CD4-positive, CD25-positive, alpha-beta regulatory T cell (primary cell): ENCODE data around the gene LRRFIP2. TPM values are rescaled to one million over a fixed set of nuclear protein-coding genes. Genes with fewer than 3 reads are reported as not detected.
"Not testable (repeated sequence)": the region's sequence is repeated elsewhere in the genome, so short reads cannot be mapped to it uniquely, and the experiment has no call there.

Source experiments
- ATAC-seq, 2 donors: fragments of 150-1000 bp; cut with Tn5 transposase; one replicate each; pipeline ENCODE4 v1.10.0; 2021; ENCODE audit warnings: low read depth in 2 of 2, moderate number of reproducible peaks in 2 of 2, moderate library complexity in 1 of 2
- DNase-seq, 3 donors: peaks; one replicate each; pipeline versions ENCODE4 v3.0.0 to v3.0.0-alpha.2; 2012 to 2022; ENCODE audit warnings: mixed read lengths in 1 of 3
- H3K27ac ChIP-seq: one replicate; pipeline ENCODE4 v1.7.0; 2013; ENCODE audit warnings: mild to moderate bottlenecking, low read length; ENCODE audit not compliant: insufficient read depth, poor library complexity, severe bottlenecking
- H3K27me3 ChIP-seq: one replicate; pipeline ENCODE4 v1.7.0; 2013; ENCODE audit warnings: low read length; ENCODE audit not compliant: control insufficient read depth, insufficient read depth
- H3K36me3 ChIP-seq: one replicate; pipeline ENCODE4 v1.7.0; 2013; ENCODE audit warnings: mild to moderate bottlenecking, low read length, moderate library complexity; ENCODE audit not compliant: control insufficient read depth, insufficient read depth
- H3K4me1 ChIP-seq: 2 replicates; pipeline ENCODE4 v1.7.0; 2013; ENCODE audit warnings: mild to moderate bottlenecking, low read length; ENCODE audit not compliant: insufficient read depth, control insufficient read depth, poor library complexity, severe bottlenecking
- H3K4me3 ChIP-seq: one replicate; pipeline ENCODE4 v1.7.0; 2013; ENCODE audit warnings: low read depth, mild to moderate bottlenecking, low read length, moderate library complexity
- H3K9me3 ChIP-seq, 2 experiments: 1 replicate in 1 of 2; 2 replicates in 1 of 2; pipeline ENCODE4 v1.7.0; 2013; ENCODE audit warnings: low read length in 2 of 2, mild to moderate bottlenecking in 1 of 2, moderate library complexity in 1 of 2; ENCODE audit not compliant: control insufficient read depth in 2 of 2
- H3K27ac Mint-ChIP-seq, 3 donors: one replicate each; pipeline ENCODE4 v1.8.0; 2020 to 2022; ENCODE audit warnings: mild to moderate bottlenecking in 3 of 3, mixed read lengths in 3 of 3, moderate library complexity in 2 of 3
- H3K27me3 Mint-ChIP-seq: one replicate; pipeline ENCODE4 v1.8.0; 2022; ENCODE audit warnings: mild to moderate bottlenecking, mixed read lengths
- H3K36me3 Mint-ChIP-seq: one replicate; pipeline ENCODE4 v1.8.0; 2020; ENCODE audit warnings: mixed read lengths
- H3K4me1 Mint-ChIP-seq, 4 donors: one replicate each; pipeline ENCODE4 v1.8.0; 2020 to 2022; ENCODE audit warnings: mixed read lengths in 4 of 4, mild to moderate bottlenecking in 1 of 4
- H3K4me3 Mint-ChIP-seq, 4 donors: one replicate each; pipeline ENCODE4 v1.8.0; 2020 to 2022; ENCODE audit warnings: mild to moderate bottlenecking in 4 of 4, mixed read lengths in 4 of 4, moderate library complexity in 3 of 4
- H3K9me3 Mint-ChIP-seq, 7 donors: one replicate each; pipeline ENCODE4 v1.8.0; 2020 to 2022; ENCODE audit warnings: mixed read lengths in 7 of 7, mild to moderate bottlenecking in 3 of 7, moderate library complexity in 2 of 7
- polyA plus RNA-seq, 4 donors: library from polyadenylated mRNA; unstranded; fragments of 300-500 nt; fragmentation: Illumina TruSeq; gene quantifications; one replicate each; pipeline ENCODE4 v1.2.3, GENCODE V29; 2021
- total RNA-seq: library from RNA; stranded (reverse); gene quantifications from one replicate; pipeline ENCODE4 v1.2.3, GENCODE V29; 2022

Gene LRRFIP2
- total and polyA plus RNA-seq, 5 donors from 2014 or later = 14.5 to 78.5 (median 23.5) TPM

DNA sequence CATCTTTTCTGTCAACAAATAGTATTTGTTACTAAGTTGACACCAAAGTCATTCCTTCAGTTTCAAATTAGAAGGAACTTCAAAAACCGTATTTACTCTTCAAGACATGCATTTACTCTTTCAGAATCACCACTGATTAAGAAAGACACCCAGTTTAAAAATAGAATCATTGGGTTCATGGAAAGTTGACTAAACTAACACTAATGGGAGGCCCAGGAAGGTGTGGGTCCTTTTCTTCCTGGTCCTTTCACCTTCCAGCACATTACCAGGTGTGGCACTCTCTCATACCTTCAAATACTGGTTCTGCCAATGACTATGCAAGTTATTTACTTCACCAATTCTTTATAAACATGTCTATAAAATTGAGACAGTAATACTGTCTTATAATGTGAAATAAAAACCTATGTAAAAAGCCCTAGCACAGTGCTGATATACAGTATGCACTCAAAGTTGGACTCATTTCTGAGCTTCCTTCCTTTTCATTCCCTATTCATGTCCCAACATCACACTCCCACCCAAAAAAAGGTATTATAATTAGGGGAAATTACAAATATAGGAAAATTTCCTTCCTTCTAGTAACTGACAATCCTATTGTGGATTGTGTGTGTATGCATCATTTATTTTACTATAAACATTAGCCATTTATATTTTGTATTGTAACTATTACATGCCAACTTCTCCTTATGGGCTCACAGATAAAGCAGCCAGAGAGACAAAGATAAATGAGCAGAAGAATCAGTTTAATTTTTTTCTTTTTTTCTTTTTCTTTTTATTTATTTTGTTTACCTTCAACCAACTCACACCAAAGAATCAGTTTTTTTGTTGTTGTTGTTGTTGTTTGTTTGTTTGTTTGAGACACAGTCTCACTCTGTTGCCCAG lies 48.9 kb downstream of the LRRFIP2 start:
- Histone ChIP-seq H3K4me1 (no peaks in the 10 kb centered on the region), H3K27me3 (no peaks in the 10 kb centered on the region), H3K4me3 (no peak overlapping the region), H3K27ac (no peak overlapping the region), H3K36me3 (peaks cover 7% of the 10 kb centered on the region), H3K9me3 (no peaks in the 10 kb centered on the region)
- Mint-ChIP-seq H3K27me3 (no peaks in the 10 kb centered on the region), H3K9me3 (peaks cover 0 to 3% (median 0%) of the 10 kb centered on the region in 7 donors), H3K4me3 (no peak overlapping the region), H3K27ac (no peak overlapping the region), H3K36me3 (peaks cover 24% of the 10 kb centered on the region), H3K4me1 (peaks cover 9 to 17% (median 17%) of the 10 kb centered on the region in 4 donors)
- ATAC-seq = no peak
- DNase-seq = no peak

DNA sequence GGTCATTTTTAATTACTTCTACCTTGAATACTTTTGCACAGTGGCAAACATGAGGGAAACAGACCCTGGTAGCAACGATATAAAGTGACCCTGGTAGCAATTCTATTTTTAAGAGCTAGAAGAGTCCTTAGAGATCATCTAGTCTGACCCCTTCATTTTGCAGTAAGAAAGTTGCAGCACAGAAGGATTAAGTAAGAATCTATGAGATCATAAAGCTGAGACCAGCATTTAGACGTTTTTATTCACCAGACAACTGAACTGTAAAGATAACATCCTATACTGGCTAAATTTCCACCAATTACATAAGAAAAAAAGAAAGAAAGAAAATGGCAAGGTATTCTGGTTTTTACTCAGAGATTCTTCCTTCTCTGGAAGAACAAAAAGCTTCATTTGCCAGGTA lies 49.9 kb downstream of the LRRFIP2 start:
- H3K4me1 Mint-ChIP-seq = peaks cover 2 to 12% (median 9%) of the 10 kb centered on the region in 4 donors

DNA sequence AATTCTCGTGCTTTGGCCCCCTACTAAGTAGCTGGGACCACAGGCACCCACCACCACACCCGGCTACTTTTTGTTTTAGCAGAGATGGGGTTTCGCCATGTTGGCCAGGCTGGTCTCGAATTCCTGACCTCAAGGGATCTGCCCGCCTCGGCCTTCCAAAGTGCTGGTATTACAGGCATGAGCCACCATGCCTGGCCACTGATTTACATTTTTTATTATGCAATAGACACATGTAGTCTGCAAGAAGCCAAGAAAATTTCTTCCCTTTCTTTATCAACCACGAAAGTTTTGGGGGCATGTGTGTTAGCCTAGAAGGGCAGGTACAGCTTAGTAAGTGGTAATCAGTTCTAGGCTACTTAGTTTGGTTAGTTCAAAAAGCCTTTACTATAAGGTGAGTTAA lies 51.1 kb downstream of the LRRFIP2 start:
- Mint-ChIP-seq H3K36me3 (peaks cover 16% of the 10 kb centered on the region), H3K27ac (no peak overlapping the region), H3K4me3 (no peak overlapping the region), H3K27me3 (no peaks in the 10 kb centered on the region), H3K4me1 (peaks cover 0 to 10% (median 4%) of the 10 kb centered on the region in 4 donors), H3K9me3 (peaks cover 0 to 3% (median 0%) of the 10 kb centered on the region in 7 donors)
- DNase-seq = no peak
- H3K36me3 ChIP-seq = peaks cover 5% of the 10 kb centered on the region
- ATAC-seq = no peak
- H3K4me3 ChIP-seq = no peak overlapping the region
- H3K27me3 ChIP-seq = no peaks in the 10 kb centered on the region
- no peak overlapping the region for H3K27ac ChIP-seq
- H3K9me3 ChIP-seq = no peaks in the 10 kb centered on the region
- no peaks in the 10 kb centered on the region for H3K4me1 ChIP-seq

More for the DNA sequence above, 49.9 kb downstream of the LRRFIP2 start:
- no peaks in the 10 kb centered on the region for H3K9me3 ChIP-seq
- Mint-ChIP-seq H3K27me3 (no peaks in the 10 kb centered on the region), H3K9me3 (peaks cover 0 to 3% (median 0%) of the 10 kb centered on the region in 7 donors), H3K36me3 (peaks cover 22% of the 10 kb centered on the region), H3K4me3 (no peak overlapping the region), H3K27ac (no peak overlapping the region)
- ATAC-seq (no peak), DNase-seq (no peak)
- H3K27me3 ChIP-seq = no peaks in the 10 kb centered on the region
- peaks cover 5% of the 10 kb centered on the region for H3K36me3 ChIP-seq
- H3K27ac ChIP-seq = no peak overlapping the region
- H3K4me1 ChIP-seq = no peaks in the 10 kb centered on the region
- H3K4me3 ChIP-seq = no peak overlapping the region

DNA sequence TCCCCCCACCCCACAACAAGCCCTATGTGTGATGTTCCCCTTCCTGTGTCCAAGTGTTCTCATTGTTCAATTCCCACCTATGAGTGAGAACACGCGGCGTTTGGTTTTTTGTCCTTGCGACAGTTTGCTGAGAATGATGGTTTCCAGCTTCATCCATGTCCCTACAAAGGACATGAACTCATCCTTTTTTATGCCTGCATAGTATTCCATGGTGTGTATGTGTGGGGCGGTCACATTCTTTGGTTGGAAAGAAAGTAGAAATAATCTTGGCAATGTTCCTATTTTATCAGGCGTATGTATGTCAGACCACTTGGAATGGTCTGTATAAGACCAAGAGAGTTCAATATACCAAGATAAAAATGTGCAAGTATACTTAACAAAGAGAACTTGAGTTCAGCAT lies 52.3 kb downstream of the LRRFIP2 start:
- H3K36me3 ChIP-seq, H3K4me1 Mint-ChIP-seq, H3K4me1 ChIP-seq, ATAC-seq, H3K9me3 Mint-ChIP-seq, H3K27ac Mint-ChIP-seq, H3K27me3 ChIP-seq, DNase-seq, H3K27ac ChIP-seq, H3K9me3 ChIP-seq, H3K4me3 Mint-ChIP-seq, H3K4me3 ChIP-seq, H3K27me3 Mint-ChIP-seq: not testable (repeated sequence)
- peaks cover 11% of the 10 kb centered on the region for H3K36me3 Mint-ChIP-seq

DNA sequence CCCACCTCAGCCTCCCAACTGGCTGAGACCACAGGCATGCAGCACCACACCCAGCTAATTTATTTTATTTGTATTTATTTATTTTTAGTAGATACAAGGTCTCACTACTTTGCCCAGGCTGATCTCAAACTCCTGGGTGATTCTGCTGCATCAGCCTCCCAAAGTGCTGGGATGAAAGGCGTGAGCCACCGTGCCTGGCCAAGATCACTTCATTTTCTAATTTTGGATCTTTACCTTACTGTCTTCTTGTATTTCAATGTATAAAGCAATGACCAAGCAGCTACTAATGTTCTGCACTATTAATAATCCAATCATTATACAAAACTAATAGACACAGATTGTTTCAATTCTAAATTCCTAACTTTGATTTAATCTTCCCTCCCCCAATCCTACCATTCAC lies 56.2 kb downstream of the LRRFIP2 start:
- Mint-ChIP-seq H3K27me3 (no peaks in the 10 kb centered on the region), H3K36me3 (peaks cover 15% of the 10 kb centered on the region), H3K27ac (no peak overlapping the region), H3K4me1 (peaks cover 0 to 4% (median 0%) of the 10 kb centered on the region in 4 donors), H3K9me3 (peaks cover 0 to 3% (median 0%) of the 10 kb centered on the region in 7 donors), H3K4me3 (no peak overlapping the region)
- DNase-seq (no peak), ATAC-seq (no peak)
- Histone ChIP-seq H3K27ac (no peak overlapping the region), H3K27me3 (no peaks in the 10 kb centered on the region), H3K4me3 (no peak overlapping the region), H3K36me3 (peaks cover 5% of the 10 kb centered on the region), H3K4me1 (no peaks in the 10 kb centered on the region), H3K9me3 (no peaks in the 10 kb centered on the region)

DNA sequence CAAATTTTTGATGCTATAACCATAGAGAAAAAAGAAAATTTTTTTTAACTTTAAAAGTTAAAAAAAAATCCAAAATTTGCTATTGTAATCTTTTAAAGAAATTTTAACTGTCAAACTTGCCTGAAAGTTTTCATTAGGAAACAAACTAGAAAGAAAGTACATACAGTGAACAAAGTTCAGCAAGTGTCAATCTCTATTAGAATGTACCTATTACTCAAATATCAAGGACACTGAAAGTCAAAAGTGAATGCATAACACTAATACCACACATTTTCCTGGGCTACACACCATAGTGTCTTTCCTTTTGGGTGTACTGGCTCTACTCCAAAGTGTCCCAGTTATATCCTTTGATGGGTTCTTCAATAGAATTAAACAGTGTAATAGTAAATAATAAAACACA lies 56.8 kb downstream of the LRRFIP2 start:
- H3K4me1 ChIP-seq = no peaks in the 10 kb centered on the region
- Mint-ChIP-seq H3K4me1 (peaks cover 0 to 4% (median 0%) of the 10 kb centered on the region in 4 donors), H3K27me3 (no peaks in the 10 kb centered on the region)

DNA sequence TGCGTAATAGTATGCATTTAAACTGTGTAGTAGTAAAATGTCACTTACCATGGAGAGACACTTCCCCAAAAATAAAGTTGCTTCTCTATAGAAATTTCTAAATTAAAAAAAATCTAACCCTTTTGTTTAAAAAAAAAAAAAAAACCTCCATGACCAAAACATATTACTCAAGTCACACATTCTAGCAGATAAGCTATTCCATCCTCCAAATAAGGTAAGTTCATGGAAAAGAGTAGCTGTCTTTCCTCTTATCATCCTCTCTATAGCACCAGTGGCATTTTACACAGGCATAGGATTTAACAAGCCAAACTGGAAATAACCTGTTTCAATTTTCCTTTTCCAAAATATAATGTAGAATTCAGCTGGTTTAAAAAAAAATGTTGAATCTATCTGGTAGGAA lies 57.4 kb downstream of the LRRFIP2 start:
- Mint-ChIP-seq H3K27me3 (no peaks in the 10 kb centered on the region), H3K4me1 (peaks cover 0 to 2% (median 0%) of the 10 kb centered on the region in 4 donors), H3K27ac (no peak overlapping the region), H3K9me3 (no peaks in the 10 kb centered on the region), H3K36me3 (peaks cover 15% of the 10 kb centered on the region), H3K4me3 (no peak overlapping the region)
- peaks cover under 1% of the 10 kb centered on the region for H3K36me3 ChIP-seq
- H3K4me1 ChIP-seq = no peaks in the 10 kb centered on the region
- no peak for ATAC-seq
- no peak for DNase-seq
- no peaks in the 10 kb centered on the region for H3K9me3 ChIP-seq
- H3K27ac ChIP-seq = no peak overlapping the region
- no peaks in the 10 kb centered on the region for H3K27me3 ChIP-seq
- H3K4me3 ChIP-seq = no peak overlapping the region

More for the DNA sequence above, 56.8 kb downstream of the LRRFIP2 start:
- H3K36me3 Mint-ChIP-seq = peaks cover 19% of the 10 kb centered on the region
- H3K9me3 Mint-ChIP-seq = peaks cover 0 to 3% (median 0%) of the 10 kb centered on the region in 7 donors
- H3K27ac ChIP-seq = no peak overlapping the region
- no peak overlapping the region for H3K4me3 Mint-ChIP-seq
- no peaks in the 10 kb centered on the region for H3K27me3 ChIP-seq
- H3K36me3 ChIP-seq = peaks cover 5% of the 10 kb centered on the region
- DNase-seq (no peak), ATAC-seq (no peak)
- no peak overlapping the region for H3K27ac Mint-ChIP-seq
- H3K9me3 ChIP-seq = no peaks in the 10 kb centered on the region
- no peak overlapping the region for H3K4me3 ChIP-seq

DNA sequence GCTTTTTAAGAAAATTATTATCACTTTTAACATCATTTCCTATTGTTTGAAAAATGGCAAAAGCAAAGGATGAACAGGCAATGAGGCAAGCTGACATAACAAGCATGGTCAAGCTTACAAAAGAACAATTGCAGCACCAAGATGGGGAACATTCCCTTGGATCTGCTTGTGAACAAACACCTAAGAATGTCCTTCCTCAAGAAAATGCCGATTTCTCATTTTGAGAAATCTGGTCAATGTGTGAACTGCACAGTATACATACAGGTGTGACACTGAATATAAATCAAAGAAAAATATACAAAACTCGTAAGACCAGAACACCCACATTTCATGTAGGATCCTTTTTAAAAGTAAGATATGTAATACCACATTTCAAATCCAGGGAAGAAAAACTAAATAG lies 58.9 kb downstream of the LRRFIP2 start:
- Mint-ChIP-seq H3K4me3 (no peak overlapping the region), H3K27me3 (no peaks in the 10 kb centered on the region), H3K9me3 (no peaks in the 10 kb centered on the region), H3K36me3 (peaks cover 13% of the 10 kb centered on the region), H3K27ac (no peak overlapping the region), H3K4me1 (peaks cover 0 to 3% (median 0%) of the 10 kb centered on the region in 4 donors)
- no peak for DNase-seq
- Histone ChIP-seq H3K4me3 (no peak overlapping the region), H3K4me1 (no peaks in the 10 kb centered on the region), H3K27me3 (no peaks in the 10 kb centered on the region), H3K36me3 (no peaks in the 10 kb centered on the region), H3K9me3 (no peaks in the 10 kb centered on the region), H3K27ac (no peak overlapping the region)
- no peak for ATAC-seq
